Measurements from ENCODE around the gene GPR157. TPM values are rescaled to one million over a fixed set of nuclear protein-coding genes. Genes with fewer than 3 reads are reported as not detected.

The GPR157 gene
- total and polyA plus RNA-seq, 4 donors = 1.1 to 7.9 (median 4.8) TPM

DNA sequence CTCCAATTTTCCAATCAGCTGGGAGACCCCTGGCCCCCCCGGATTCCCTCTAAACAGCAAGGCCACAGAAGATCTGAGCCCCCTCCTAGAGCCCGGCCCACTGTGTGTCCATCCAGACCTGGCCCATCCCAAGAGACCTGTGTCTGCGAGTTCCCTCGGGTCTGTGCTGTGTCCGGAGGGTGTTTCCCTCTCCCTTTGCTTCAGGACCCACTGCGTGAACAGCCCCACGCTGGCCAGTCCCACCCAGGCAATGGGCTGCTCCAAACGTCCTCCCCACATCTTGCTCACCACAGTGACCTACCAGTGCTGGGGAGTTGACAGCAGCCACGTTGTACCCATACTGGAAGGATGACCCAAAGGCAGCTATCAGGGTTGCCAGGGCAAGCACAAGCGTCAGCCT, 71.1 kb downstream of the GPR157 start:
- intact Hi-C loops (cut with DNase I) = no loop called here

GRCh38 chr1:9052272-9053049, 76.4 kb downstream of the GPR157 start:
- no peaks in the 10 kb centered on the region for H3K36me3 ChIP-seq (ENCODE audit: control insufficient read depth in 1 of 2, insufficient read depth in 2 of 2, low read length in 1 of 2)
- no peak for DNase-seq
- no peaks in the 10 kb centered on the region for H3K9me3 ChIP-seq (ENCODE audit: control insufficient read depth, low read length)
- WGBS, 2 donors = 86 to 90% methylated on average over 6 of the region's 6 CpGs
- H3K27me3 ChIP-seq (ENCODE audit: control insufficient read depth in 1 of 2, insufficient read depth in 2 of 2, low read length in 1 of 2) = no peaks in the 10 kb centered on the region
- intact Hi-C loops (cut with DNase I) = no loop called here
- H3K4me3 ChIP-seq (ENCODE audit: low read length in 2 of 2) = no peak overlapping the region
- H3K27ac ChIP-seq (ENCODE audit: low read depth in 1 of 2, low read length in 2 of 2) = no peak overlapping the region
- H3K4me1 ChIP-seq (ENCODE audit: control insufficient read depth in 1 of 2, insufficient read depth in 2 of 2, low read length in 2 of 2) = no peaks in the 10 kb centered on the region
- ATAC-seq (ENCODE audit: low FRiP score) = no peak

More for the DNA sequence above, 71.1 kb downstream of the GPR157 start:
- no peaks in the 10 kb centered on the region for H3K9me3 ChIP-seq (ENCODE audit: control insufficient read depth, low read length)
- DNase-seq = no peak
- 88 to 89% methylated on average over 10 of the region's 10 CpGs for WGBS, 2 donors
- no peak overlapping the region for H3K4me3 ChIP-seq (ENCODE audit: low read length in 2 of 2)
- H3K27me3 ChIP-seq (ENCODE audit: control insufficient read depth in 1 of 2, insufficient read depth in 2 of 2, low read length in 1 of 2) = no peaks in the 10 kb centered on the region
- H3K4me1 ChIP-seq (ENCODE audit: control insufficient read depth in 1 of 2, insufficient read depth in 2 of 2, low read length in 2 of 2) = no peaks in the 10 kb centered on the region
- no peaks in the 10 kb centered on the region for H3K36me3 ChIP-seq (ENCODE audit: control insufficient read depth in 1 of 2, insufficient read depth in 2 of 2, low read length in 1 of 2)
- H3K27ac ChIP-seq (ENCODE audit: low read depth in 1 of 2, low read length in 2 of 2) = no peak overlapping the region
- no peak for ATAC-seq (ENCODE audit: low FRiP score)

DNA sequence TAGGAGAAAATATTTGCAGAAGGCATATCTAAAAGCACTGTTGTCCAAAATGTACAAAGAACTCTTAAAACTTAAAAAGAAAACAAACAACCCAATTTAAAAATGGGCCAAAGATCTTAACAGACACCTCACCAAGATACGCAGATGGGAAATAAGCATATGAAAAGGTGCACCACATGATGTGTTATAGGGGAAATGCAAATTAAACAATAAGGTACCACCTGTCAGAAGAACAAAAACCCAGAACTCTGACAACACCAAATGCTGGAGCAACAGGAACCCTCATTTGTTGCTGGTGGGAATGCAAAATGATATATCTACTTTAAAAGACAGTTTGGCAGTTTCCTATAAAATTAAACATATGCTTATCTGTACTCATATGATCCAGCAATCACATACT, 77.5 kb downstream of the GPR157 start:
- DNase-seq (no peak), ATAC-seq (ENCODE audit: low FRiP score) (no peak)
- H3K27me3 ChIP-seq (ENCODE audit: control insufficient read depth in 1 of 2, insufficient read depth in 2 of 2, low read length in 1 of 2) = no peaks in the 10 kb centered on the region
- H3K9me3 ChIP-seq (ENCODE audit: control insufficient read depth, low read length) = no peaks in the 10 kb centered on the region
- no peak overlapping the region for H3K4me3 ChIP-seq (ENCODE audit: low read length in 2 of 2)
- intact Hi-C loops (cut with DNase I) = no loop called here
- H3K4me1 ChIP-seq (ENCODE audit: control insufficient read depth in 1 of 2, insufficient read depth in 2 of 2, low read length in 2 of 2) = no peaks in the 10 kb centered on the region
- H3K36me3 ChIP-seq (ENCODE audit: control insufficient read depth in 1 of 2, insufficient read depth in 2 of 2, low read length in 1 of 2) = no peaks in the 10 kb centered on the region
- H3K27ac ChIP-seq (ENCODE audit: low read depth in 1 of 2, low read length in 2 of 2) = no peak overlapping the region
- 32 to 40% methylated on average over 1 of the region's 1 CpG for WGBS, 2 donors

- H3K4me1 ChIP-seq (ENCODE audit: control insufficient read depth in 1 of 2, insufficient read depth in 2 of 2, low read length in 2 of 2) = no peaks in the 10 kb centered on the region
- H3K9me3 ChIP-seq (ENCODE audit: control insufficient read depth, low read length) = no peaks in the 10 kb centered on the region
- H3K4me3 ChIP-seq (ENCODE audit: low read length in 2 of 2) = no peak overlapping the region
- WGBS, 2 donors = 64 to 65% methylated on average over 3 of the region's 3 CpGs
- H3K27ac ChIP-seq (ENCODE audit: low read depth in 1 of 2, low read length in 2 of 2) = no peak overlapping the region
- no peaks in the 10 kb centered on the region for H3K27me3 ChIP-seq (ENCODE audit: control insufficient read depth in 1 of 2, insufficient read depth in 2 of 2, low read length in 1 of 2)
- no peaks in the 10 kb centered on the region for H3K36me3 ChIP-seq (ENCODE audit: control insufficient read depth in 1 of 2, insufficient read depth in 2 of 2, low read length in 1 of 2)
- ATAC-seq (ENCODE audit: low FRiP score) (no peak), DNase-seq (no peak)
- intact Hi-C loops (cut with DNase I) = no loop called here
Observed at GRCh38 chr1:9050803-9051202, 78.1 kb downstream of the GPR157 start.

Other genes with a start within 250 kb of the GPR157 start
- gene CA6, start 183.2 kb downstream of the GPR157 start, total RNA-seq = not detected
- not detected for gene CA6, start 183.2 kb downstream of the GPR157 start, polyA plus RNA-seq
- gene SLC2A7, start 102.7 kb downstream of the GPR157 start, total RNA-seq = not detected
- not detected for gene SLC2A7, start 102.7 kb downstream of the GPR157 start, polyA plus RNA-seq
- gene SLC2A5, start 59.5 kb downstream of the GPR157 start, total RNA-seq = 10 to 100 TPM in 1 of 2 donors, 1 to 10 TPM in 1; 5.8 to 17.5 TPM
- gene SLC2A5, start 59.5 kb downstream of the GPR157 start, polyA plus RNA-seq = 10 to 100 TPM in 1 of 2 donors, under 1 TPM in 1; 0.31 to 10.5 TPM
- gene H6PD, start 105.7 kb upstream of the GPR157 start, total RNA-seq = 10 to 100 TPM; 62.6 to 65.4 TPM
- 10 to 100 TPM in 1 of 2 donors, 1 to 10 TPM in 1; 4.8 to 17.9 TPM for gene H6PD, start 105.7 kb upstream of the GPR157 start, polyA plus RNA-seq
- 10 to 100 TPM; 34.8 to 62.0 TPM for gene SPSB1, start 163.8 kb upstream of the GPR157 start, total RNA-seq
- 10 to 100 TPM; 21.2 to 36.8 TPM for gene SPSB1, start 163.8 kb upstream of the GPR157 start, polyA plus RNA-seq

All from aorta (tissue), 5 donors.